GM19372 (cell line): Measurements from ENCODE around the gene SMCP.

Experiments used
- ATAC-seq: cut with Tn5 transposase; IDR thresholded peaks from one replicate; pipeline ENCODE4 v1.9.1; 2021; ENCODE audit warnings: mild to moderate bottlenecking, low read depth, moderate library complexity; ENCODE audit not compliant: unreplicated experiment

The SMCP gene, protein sequence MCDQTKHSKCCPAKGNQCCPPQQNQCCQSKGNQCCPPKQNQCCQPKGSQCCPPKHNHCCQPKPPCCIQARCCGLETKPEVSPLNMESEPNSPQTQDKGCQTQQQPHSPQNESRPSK

DNA sequence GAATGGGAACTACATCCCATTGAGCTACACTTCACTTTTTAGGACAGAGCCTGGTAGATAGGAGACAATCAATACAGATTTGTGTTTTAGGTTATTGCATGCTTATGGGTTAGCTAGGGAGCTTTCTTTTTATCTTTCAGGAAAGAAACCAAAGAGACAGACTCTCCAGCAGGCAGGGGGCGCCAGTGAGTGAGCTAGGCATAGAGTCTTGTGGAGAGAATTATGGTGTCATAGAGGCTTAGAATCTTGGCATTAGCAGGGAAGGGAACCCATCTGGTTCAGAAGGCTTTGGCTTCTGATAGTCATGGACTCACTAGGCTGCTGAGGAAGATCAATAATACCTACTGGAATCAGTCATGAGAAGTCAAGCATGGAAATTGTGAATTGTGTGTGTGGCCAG, at the start of gene SMCP:
Gene SMCP (plus strand): TSS at position 281 of the 400 bp plus-strand sequence. CDS start 6,101 bp downstream, outside the sequence.
- ATAC-seq, result no peak

GRCh38 chr1:152836870-152837269, 41.3 kb upstream of the SMCP start:
- no peak for ATAC-seq

DNA sequence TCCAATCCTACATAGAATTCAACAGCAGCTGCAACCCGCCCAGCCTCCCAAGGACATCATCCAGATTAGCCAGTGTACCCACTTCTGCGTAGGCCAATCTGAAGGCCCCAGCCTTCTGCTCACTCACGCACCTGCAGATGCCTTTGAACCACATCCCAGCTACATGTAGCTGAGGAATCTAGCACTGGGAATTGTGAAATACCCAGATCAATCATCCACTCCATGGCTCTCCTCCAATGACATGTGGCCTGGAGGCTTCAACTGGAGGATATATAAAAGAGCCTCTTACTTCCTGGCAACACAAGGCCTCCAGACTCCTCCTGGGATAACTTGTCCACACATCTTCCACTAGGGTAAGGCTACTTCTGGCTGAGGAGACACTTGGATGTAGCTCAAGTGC, 35.6 kb upstream of the SMCP start, which contains the start of gene LCE6A:
Gene LCE6A (plus strand): TSS at position 301 of the 400 bp plus-strand sequence. CDS start 665 bp downstream, outside the sequence.
- ATAC-seq, result no peak

DNA sequence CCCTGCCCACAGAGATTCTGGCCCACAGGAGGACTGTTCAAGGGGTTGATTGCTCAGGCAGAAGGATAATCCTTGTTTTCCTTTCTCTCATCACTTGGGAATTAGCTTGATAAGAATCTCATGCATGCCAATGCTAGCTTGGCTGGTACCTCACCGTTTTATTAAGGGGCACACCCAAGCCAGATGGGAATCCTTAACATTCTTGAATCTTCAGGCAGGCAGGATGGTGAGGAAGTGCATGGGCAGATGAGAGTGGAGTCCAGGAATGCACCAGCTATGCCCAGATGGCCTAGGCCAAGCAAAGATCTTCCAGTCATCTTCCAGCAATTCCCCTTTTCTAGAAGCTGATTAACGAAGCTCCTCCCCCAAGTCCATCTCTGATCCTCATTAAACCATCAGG, 22.5 kb upstream of the SMCP start:
- ATAC-seq, result no peak

- ATAC-seq, result no peak
Measured at GRCh38 chr1:152858062-152858461, 20.1 kb upstream of the SMCP start.

DNA sequence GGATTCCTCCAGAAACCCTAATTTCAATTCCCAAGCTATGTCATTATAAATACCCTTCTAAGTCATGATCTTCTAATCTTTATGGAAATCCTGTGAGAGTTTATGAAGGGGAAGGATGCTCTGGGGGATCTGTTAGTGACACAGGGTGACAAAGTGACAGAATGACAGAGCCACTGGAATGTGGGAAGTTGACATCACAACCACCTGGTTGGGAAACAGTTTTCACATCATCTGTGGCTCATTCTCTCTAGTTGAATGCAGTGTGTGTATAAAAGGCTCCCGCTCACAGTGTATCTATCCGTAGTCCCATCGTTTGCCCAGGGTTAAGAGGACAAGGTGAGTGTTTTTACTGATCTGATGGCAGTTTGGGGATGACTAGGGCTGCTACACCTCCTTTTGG, 18.4 kb upstream of the SMCP start, which contains the start of gene LCE7A:
Gene LCE7A (plus strand): TSS at position 301 of the 400 bp plus-strand sequence. CDS start 702 bp downstream, outside the sequence.
- no peak for ATAC-seq

DNA sequence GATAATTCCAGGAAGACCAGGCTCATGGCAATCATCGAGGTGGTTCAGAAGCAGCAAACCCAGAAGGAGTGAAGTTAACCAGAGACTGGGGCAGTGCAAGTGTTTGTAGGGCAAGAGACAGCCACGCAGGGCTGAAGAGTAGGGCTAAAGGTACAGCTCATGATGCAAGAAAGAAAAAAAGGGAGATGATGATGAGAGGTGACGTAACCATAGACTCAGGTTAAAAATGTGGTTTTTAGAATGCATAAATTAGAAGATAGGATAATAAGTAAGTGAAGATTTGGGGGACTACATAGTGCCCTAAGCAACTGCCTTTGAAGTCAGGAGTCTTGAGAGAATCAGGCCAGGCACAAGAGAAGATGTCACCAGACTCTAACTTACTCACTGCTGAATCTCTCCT, 18.0 kb upstream of the SMCP start:
- no peak for ATAC-seq

- no peak for ATAC-seq
Measured at GRCh38 chr1:152861374-152861773, 16.7 kb upstream of the SMCP start.

DNA sequence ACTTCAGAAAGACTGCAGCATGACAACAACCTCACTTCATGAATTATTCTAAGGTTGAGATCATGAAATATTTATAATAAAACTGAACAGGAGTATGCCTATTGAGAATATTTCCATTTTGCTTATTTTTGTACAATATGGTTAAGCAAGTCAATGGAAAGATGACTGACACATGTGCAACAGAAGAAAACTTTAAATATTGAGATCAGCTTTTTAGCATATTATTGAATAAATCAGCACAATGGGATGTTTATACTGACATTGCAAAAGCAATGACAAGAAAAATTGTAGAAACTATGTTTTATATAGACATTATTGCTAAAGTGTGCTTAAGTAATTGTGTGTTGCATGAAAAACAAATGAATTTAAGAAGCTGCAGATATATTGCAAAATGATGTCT, 13.7 kb upstream of the SMCP start:
- ATAC-seq, result no peak

DNA sequence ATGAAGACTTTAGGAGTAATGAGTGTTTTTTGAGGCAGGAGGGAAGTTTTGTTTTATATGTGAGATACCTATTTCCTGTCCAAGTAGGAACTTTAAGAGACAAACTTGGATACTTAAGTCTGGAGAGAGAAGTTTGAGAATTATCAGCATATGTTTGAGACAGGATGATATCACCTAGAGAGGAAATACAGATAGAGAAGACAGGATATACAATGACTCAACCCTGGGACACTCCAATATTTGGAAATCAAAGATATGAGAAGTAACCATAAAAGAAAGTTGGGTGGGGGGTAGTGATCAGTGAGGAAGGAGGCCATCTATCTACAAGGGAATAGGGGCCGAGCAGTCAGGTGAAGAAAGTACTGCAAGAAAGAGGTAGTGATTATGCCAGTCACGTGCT, 11.8 kb upstream of the SMCP start:
- ATAC-seq, result no peak

- ATAC-seq, result no peak
Measured at GRCh38 chr1:152869808-152870419, 8.2 kb upstream of the SMCP start.

- no peak for ATAC-seq
Measured at GRCh38 chr1:152870831-152871730, 7.0 kb upstream of the SMCP start.

- ATAC-seq, result no peak
Measured at GRCh38 chr1:152871731-152872126, 6.4 kb upstream of the SMCP start.

GRCh38 chr1:152873495-152873894, 4.6 kb upstream of the SMCP start:
- no peak for ATAC-seq

DNA sequence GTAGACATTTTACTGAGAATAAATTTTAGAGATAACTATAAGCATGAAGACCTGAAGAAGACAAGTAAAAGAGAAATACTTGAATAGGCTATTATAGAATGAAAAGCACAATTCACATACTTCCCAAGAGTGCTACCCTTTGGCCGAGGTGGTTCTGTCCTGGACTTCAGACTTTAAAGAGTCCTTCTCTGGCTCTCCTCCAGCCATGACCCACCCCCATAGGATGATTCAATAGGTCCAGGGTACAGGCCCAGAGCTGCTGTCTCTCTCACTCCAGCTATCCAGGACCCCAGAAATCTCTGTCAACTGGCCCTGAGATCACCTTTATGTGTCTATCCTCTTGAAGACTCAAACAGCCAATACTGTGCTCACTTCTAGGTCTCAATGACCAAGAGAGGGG, 1.3 kb upstream of the SMCP start:
- ATAC-seq, result no peak

DNA sequence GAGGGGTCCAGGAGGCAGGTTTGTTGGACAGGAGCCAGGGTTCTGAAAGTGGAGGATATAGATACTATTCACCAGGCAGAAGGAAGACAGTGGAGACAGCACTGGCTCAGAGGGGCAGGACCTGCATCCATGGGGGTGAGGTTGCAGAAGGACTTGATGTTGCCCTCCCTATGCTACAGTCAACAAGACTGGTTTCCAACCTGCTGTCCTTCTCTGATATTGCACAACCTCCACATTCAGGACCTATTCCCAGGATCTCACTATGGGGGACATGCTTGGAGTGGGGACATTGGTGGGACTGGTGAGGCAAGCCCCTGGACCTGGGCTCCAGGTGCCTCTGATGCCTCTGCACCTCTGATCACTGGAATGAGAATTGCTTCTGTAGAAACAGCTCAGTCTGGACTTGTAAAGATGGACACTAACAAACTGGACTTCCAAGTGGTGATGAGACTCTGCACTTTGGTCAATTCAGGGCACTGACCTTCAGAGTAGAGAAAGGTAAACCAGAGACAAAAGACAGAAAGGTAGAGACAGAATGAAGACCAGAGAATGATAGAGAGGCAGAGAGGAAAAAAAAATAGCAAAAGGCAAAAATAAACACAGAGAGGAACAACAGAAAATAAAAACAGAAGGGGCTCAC, 1.6 kb downstream of the SMCP start:
- ATAC-seq, result no peak

- ATAC-seq, result no peak
Measured at GRCh38 chr1:152880316-152880715, 2.2 kb downstream of the SMCP start.

DNA sequence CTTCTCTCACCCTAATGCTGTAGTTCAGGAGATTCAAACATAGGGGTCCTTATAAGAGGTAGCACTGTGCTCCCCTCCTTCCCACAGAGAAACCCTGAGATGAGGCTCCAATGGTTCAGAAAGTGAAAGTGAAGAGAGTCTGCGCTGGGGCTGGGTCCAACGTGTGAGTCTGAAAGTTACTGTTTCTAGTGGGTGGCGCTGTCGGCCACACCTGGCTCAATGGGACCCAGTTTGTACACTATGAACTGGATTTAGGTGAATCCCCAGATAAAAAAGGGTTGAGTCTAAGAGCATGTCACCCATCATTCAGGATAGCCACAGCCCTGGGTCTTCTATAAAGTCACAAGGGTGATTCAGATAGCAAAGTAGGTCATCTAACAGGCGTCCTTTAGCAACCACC, 2.8 kb downstream of the SMCP start:
- ATAC-seq, result no peak

DNA sequence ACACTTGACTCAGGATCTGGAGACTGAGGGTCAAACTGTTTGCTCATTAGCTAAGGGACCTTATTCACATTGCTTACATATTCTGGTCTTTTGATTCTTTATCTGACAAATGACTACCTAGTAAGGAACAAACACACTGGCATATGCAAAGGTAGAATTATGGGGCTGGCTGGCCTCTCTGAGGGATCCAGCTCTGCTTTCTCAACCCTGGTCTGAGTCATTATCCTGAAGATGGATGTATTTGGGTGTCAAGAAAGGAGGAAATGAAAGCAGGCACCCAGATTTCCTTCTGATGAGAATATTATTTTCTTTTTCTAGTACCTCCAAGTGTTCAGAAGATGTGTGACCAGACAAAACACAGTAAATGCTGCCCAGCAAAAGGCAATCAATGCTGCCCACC, 6.0 kb downstream of the SMCP start:
- no peak for ATAC-seq

GRCh38 chr1:152884506-152884905, 6.4 kb downstream of the SMCP start:
- no peak for ATAC-seq
